GM10266 (cell line): ENCODE results near the gene TMEM50B.

Experiments
- DNase-seq: peaks from one replicate; pipeline ENCODE4 v3.0.0; 2012; ENCODE audit errors: extremely low spot score
- CTCF ChIP-seq: IDR thresholded peaks from 2 replicates; pipeline ENCODE4 v1.5.1; 2012; ENCODE audit warnings: mild to moderate bottlenecking, low read depth; ENCODE audit not compliant: control insufficient read depth, insufficient read depth; ENCODE audit errors: missing control alignments

The TMEM50B gene

GRCh38 chr21:33434770-33435360, 44.9 kb downstream of the TMEM50B start:
- no peak for TF ChIP-seq CTCF
- peak; percentile 77 for DNase-seq

- DNase-seq: no peak
Observed at GRCh38 chr21:33433425-33434114, 46.2 kb downstream of the TMEM50B start.

GRCh38 chr21:33433001-33433400, 46.8 kb downstream of the TMEM50B start:
- DNase-seq: no peak
- TF ChIP-seq CTCF: no peak

More at GRCh38 chr21:33433425-33434114, 46.2 kb downstream of the TMEM50B start:
- no peak for TF ChIP-seq CTCF

- no peak for TF ChIP-seq CTCF
- DNase-seq: no peak
Observed at GRCh38 chr21:33432496-33432895, 47.3 kb downstream of the TMEM50B start.

- no peak for DNase-seq
Observed at GRCh38 chr21:33430858-33431257, 48.9 kb downstream of the TMEM50B start.

GRCh38 chr21:33428669-33429068, 51.1 kb downstream of the TMEM50B start:
- no peak for TF ChIP-seq CTCF
- DNase-seq: no peak

More at GRCh38 chr21:33430858-33431257, 48.9 kb downstream of the TMEM50B start:
- no peak for TF ChIP-seq CTCF

- no peak for TF ChIP-seq CTCF
- no peak for DNase-seq
Observed at GRCh38 chr21:33427051-33427450, 52.7 kb downstream of the TMEM50B start.
